GM18508 (cell line): ENCODE measurements around the gene SUN3.

Experiments used
- ATAC-seq: cut with Tn5 transposase; IDR thresholded peaks from one replicate; pipeline ENCODE4 v1.9.1; 2021; ENCODE audit warnings: moderate number of reproducible peaks; ENCODE audit not compliant: insufficient read depth, unreplicated experiment

SUN3 gene, protein sequence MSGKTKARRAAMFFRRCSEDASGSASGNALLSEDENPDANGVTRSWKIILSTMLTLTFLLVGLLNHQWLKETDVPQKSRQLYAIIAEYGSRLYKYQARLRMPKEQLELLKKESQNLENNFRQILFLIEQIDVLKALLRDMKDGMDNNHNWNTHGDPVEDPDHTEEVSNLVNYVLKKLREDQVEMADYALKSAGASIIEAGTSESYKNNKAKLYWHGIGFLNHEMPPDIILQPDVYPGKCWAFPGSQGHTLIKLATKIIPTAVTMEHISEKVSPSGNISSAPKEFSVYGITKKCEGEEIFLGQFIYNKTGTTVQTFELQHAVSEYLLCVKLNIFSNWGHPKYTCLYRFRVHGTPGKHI

DNA sequence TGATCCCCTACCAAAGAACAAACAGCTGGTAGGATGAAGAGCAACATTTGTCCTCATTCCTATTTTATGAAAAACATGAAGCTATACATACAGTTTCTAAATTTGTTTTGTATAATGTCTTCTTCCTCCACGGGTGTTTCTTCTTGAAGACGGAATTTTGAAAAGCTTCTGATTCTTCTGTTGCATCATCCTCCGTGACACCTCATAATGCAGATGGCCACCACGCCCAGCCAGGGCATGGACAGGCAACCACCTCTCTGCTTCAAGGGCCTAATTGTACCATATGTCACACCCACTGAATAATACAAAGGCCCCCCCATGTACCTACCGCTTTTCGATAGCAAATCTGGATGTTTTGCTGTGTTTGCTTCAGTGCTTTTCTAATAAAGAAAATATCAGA lies at the start of gene SUN3:
Gene SUN3 (minus strand): TSS at position 170 of the 400 bp plus-strand sequence. CDS start 169 bp downstream, at position 1.
- no peak for ATAC-seq

DNA sequence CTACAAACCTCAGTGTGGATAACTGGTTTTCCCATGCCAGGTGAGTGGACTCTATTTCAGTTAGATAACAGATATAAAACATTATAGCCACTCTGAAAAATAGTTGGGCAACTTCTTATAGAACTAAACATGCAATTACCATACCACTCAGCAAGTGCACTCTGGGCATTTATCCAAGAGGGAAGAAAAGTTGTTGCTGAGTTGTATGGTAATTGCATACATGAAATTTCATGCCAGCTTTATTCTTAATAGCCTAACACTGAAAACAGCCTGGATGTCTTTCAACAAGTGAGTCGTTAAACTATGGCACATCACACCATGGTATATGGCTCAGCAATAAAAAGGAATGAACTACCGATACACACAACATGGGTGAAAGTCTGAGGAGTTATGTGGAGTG lies 49.6 kb upstream of the SUN3 start:
- no peak for ATAC-seq

DNA sequence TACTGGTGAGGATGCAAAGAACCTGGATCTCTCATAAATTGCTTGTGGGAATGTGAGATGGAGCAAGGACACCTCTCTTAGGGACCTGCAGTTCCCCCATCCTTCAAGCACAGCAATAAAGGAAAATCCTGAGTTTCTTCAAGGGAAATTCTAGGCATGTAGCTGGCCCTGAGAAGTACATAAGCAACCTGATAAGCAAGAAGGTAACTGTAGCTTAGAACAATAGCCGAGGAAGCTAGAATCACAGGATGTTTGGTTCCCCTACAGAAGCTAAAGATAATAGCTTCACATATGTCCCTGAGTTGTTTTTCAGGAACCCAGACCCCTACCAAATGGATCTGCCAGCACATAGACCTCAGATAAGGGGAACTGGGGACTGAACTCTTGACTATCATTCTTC lies 48.5 kb upstream of the SUN3 start:
- ATAC-seq = no peak

DNA sequence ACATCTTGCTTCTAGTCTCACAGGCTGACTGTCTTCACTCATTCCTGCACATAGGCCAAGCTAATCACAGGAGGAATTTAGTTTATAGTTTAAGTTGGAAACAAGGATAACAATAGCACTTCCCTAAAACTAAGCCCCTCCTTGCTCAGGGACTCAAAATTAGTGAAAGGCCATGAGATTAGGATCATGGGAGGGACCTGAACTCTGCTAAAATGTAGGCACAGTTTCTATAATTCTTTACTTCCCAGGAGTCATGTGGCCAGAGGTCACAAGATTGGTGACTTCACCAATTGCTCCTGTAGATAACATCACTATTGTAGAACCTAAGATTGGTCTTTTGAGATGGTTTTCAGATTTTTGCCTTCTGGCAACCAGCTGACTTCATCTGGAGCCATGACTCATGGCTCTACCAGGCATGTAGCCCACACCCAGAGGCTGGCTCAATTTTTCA lies 45.3 kb upstream of the SUN3 start:
- no peak for ATAC-seq

DNA sequence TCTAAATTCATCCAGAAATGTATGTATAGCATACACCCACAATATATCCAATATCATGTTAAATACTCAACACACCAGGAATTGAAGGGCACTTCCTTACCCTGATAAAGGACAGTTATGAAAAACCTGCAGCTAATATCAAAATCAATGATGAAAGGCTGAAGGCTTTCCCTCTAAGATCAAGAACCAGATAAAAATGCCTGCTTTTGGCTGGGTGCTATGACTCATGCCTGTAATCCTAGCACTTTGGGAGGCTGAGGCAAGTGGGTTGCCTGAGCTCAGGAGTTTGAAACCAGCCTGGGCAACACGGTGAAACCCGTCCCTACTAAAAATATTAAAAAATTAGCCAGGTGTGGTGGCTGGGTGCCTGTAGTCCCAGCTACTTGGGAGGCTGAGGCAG lies 38.6 kb upstream of the SUN3 start:
- no peak for ATAC-seq

DNA sequence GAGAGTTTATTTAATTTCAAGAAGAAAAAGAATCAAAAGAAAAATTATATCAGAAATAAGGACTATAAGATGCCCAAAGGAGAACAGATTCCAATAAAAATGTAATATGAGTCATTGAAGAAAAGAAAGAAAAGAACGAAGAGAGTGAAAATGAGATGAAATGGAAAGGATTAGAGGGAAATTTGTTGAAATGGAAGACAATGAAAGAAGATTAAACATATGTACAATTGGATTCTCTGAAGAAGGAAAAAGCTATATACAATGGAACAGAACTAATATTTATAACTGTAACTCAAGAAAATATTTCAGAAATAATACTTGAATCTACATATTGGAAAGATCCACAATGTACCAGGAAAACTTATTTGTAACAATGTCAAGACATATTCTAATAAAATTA lies 35.1 kb upstream of the SUN3 start:
- ATAC-seq = no peak

DNA sequence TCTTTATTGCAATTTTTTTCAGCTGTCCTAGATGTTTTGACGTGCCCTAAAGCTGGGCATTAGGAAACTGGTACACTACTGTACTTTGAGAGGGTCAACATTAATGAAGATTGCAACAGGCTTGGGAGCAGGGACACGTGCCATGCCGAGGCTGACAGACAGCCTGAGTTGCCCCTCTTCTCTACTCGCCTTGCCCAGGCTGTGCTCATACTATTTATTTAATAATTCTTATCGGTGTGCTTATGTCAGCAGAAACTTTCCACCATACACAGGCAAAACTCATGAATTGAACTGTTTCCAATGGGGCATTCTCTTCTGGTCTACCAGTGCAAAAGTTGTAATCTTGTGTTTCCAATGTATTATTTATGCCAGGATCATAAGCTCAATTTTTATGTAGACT lies 30.8 kb upstream of the SUN3 start:
- ATAC-seq = no peak

DNA sequence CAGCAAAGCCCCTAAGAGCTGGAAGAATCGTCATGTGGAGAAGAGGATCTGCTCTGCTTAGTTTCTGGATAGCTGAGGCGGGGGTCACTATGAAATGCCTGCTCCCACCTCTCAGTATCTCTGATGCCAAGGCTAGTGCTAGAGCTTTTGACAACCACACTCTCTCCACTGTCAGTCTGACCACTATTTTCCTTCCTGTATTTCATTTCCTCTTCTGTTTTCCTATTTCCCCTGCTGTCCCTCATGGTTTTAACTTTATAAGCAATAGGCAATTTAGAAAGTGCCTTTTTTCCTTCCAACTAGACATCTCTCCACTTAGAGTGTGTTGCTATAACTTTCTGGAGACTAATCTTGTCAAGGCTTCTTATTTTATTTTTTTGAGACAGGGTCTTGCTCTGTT lies 30.1 kb upstream of the SUN3 start:
- no peak for ATAC-seq

DNA sequence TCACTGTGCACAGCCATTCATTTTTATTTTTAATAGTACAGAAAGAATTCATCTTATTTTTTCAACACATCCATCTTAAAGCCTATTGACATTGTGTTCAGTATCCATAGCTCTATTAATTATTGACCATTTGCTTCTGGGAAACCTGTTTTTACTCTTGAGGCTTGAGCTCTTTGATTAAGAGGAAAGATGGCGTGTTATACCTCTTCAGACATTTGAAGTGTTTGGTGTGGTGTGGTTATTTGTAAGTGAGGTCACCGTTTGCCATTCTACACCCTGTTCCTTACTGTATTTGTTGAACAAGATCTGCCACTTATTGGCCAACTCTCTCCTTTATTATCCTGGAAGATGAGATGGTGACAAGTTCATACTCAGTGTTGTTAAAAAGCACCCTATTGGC lies 24.8 kb upstream of the SUN3 start:
- no peak for ATAC-seq

DNA sequence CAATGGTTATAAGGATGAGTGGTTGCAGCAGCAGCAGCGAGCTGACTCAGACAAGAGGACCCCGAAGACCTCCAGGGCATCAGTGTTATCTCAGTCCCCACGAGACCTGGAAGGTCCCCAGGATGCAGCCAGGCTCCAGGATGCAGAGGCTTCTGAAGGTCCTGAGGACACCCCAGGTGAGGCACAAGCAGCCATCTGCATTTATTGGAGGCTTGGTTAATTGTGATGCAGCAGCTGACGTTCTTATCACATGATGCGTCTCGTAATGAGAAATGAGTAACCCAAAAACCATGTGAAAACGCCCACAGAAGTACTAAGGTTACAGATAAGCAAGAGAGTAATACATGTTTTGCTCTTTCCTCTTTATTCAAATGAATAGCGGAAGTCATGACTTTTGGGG lies 23.8 kb upstream of the SUN3 start:
- ATAC-seq = no peak

DNA sequence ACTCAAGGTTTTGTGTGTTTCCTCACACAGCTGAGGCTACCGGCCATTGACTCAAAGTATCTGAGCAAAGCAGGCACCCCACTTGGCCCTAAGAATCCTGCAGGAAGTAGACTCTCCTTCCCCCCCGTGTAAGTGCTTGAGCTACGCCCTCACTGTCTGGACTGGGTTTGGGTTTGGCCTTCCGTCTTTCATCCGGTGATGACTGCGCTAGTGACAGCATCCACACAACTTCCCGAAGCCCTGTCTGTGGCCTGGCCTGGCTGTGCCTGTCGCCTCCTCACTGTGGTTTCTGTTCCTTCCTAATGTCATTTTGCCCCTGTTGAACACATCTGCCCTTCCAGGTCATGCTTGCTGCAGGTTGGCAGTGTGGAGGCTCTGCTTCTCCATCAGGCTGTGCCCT lies 20.9 kb upstream of the SUN3 start:
- no peak for ATAC-seq

DNA sequence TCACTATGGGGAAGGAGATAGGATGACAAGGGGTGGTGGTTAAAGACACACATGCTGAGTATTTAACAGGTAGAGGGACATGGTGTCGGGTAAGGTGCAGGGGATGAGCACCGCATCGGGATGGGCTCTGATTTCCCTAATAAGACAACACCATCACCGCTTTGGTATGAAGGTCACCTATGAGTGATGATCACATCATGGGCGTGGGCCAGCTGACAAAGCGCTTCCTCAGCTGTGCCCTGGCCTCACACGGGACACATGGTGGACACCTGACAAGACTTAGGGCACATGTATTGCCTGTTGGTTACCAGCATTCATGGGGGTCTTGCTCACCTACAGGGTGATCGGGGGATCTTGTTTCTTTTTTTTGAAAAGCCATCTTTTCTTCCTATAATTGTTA lies 19.2 kb upstream of the SUN3 start:
- ATAC-seq = no peak

DNA sequence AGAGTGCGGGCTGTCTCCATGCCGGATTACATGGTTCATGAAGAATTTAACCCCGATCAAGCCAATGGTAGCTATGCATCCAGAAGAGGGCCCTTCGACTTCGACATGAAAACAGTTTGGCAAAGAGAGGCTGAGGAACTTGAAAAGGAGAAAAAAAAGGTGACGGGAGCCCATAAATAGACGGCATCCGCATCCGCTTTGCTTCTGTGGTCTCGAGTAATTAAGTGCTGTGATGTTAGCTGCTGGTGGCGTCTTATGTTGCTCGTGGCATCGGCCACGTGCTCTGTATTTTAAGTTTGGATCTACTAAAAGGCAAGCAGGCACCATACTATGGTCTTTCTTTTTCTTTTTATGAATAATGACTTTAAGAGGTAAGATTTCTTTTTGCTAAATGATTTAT lies 17.6 kb upstream of the SUN3 start:
- ATAC-seq = no peak

DNA sequence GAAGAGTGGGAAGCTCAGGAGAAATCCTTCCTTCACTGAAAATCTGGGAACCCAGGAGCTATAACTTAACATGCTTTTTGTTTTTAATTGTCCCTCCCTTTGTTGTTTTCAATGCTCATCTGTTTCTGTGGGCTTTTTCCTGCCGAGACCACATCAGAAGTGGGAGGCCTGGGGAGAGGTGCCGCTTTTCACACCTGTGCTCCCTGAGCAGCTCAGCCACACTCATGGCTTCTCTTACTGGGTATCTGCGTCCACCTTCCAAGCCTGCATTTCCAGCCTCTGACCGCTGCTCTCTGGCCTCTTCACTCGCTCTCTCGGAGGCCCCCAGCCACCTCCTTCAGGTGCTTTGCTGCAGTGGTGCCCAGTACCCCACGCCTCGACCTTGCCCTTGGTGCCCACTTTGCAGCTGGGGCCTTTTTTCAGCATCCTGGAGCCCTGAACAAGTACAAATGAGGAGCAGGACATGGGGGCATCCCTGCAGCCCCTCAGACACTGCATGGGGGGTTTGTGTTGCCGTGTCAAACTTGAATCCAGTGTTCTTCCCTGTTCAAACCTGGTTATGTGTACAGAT lies 16.4 kb upstream of the SUN3 start:
- no peak for ATAC-seq

DNA sequence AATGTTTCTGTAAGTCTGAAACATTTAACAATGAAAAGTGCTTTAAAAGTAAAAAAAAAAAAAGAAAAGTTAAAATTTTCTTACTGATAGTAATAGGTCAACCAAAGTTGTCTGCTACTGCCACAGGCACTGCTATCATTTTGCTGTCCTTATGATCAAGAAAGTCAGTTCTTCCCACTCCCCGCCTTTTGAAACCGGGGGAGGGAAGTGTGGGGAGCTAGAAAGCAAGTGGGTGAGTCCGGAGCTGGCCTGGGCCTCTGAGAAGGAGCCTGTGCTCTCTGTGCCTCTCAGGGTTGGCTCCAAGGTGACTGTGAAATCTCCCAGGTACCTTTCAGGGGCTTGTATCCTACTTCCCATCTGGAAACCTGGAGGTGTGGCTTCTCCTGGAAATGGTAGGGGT lies 13.7 kb upstream of the SUN3 start:
- no peak for ATAC-seq

DNA sequence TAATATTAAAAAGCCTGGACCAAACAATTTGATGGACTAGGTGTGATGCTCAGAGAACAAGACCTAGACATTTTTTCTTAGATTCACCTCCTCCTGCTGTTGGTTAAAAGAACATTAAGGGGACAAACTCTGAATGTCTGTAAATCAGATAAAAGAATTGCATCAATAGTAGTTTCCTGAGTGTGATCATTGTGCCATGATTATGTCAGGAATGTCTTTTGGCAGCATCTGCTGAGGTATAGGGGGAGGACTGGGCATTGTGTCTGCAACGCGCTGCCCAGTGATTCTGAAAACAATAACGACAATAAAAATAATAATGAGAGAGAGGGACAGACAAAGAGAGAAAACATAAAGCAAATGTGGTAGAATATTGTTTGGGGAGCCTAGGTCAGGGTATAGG lies 13.3 kb upstream of the SUN3 start:
- ATAC-seq = no peak

DNA sequence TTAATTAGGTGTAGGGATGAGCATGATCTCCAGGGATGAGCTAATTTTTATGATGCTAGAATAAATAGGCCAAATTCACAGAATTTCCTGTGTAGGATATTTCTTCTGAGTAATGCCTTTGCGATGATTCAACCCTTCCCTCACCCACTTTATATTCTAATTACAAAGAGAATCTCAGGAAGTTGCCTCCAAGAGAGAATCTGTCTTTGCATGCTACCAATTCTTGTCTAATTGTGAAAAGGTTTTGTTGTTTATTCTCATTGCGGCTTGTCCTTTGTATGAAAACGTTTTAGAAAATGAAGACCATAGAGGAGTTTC lies 12.7 kb upstream of the SUN3 start:
- ATAC-seq = no peak

DNA sequence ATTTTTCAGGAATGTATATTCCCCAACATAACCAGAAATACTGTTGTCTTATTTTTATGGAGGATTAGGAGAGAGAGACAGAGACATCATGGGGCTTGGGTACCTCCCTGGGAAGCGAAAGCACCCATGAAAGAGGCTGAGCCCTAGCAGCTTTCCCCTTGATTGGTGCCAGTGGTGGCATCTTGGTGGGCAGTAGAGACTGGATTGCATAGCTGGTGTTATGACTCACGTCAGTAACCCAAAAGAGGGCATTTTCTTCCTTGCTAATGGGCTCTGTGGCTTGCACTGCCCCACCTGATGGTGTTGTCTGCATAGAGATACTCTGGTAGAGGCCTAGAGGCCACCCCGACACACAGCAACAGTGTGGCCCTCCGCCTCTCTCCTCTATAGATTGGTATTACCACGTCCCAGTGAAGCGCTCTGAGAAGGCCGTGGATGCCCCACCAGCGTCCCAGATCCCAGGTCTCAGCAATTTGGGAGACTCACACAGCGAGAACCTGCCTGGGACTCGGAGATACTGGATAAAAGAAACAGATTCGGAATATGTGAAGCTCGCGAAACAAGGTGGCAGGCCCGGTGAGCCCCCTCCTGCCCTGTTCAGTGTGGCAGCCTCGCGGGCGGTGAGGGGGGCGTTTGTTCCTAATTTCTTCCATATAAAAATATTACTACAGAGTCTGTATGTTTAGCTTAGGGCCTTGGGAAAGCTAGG lies 12.2 kb upstream of the SUN3 start:
- ATAC-seq = no peak

DNA sequence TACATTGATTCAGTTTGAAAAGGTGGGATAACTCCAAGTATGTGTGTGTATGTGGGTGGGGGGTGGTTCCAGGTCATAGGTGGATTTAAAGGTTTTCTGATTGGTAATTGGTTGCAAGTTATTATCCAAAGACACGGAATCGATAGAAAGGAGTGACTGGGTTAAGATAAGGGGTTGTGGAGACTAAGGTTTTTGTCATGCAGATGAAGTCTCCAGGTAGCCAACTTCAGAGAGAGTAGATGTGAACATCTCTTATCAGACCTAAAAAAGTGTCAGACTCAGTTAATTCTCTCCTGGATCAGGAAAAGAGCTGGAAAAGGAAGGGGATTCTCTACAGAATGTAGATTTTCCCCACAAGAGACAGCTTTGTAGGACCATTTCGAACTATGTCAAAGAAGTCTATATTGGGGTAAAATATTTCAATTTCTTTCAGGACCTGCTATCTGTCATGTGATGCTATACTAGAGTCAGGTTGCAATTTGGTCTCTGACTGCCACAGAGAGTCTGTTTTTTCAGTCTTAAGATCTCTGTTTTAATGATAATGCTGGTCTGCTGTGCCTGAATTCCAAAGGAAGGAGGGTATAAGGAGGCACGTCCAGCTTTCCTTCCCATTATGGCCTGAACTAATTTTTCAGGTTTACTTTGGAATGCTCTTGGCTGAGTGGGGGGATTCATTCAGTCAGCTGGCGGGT lies 10.1 kb upstream of the SUN3 start:
- no peak for ATAC-seq

DNA sequence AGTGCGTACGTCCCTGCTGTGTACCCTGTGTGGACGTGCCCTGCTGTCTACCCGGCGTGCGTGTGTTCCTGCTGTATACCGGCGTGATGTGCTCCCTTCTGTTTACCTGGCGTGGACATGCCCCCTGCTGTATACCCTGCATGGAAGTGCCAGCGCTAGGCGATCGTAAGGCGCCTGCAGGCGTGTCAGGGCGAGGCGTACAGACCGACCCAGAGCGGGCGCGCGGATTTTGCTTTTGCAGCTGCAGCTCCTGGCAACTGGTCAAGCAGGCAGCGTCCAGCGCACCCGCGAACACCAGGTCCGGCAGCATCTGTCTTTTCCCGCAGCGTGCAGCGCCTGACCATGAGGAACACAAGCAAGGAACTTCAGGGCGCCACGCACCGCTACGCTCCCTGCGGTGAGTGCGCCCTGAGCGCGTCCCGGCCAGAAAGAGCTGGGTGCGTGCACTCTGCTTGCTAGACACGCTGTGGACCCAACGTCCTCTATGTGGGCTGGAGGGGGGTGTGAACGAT lies 7.1 kb upstream of the SUN3 start:
- ATAC-seq = no peak
